Immature natural killer cell (primary cell): ENCODE results near the gene NUSAP1. TPM values are rescaled to one million over a fixed set of nuclear protein-coding genes. Genes with fewer than 3 reads are reported as not detected.
"Not testable (repeated sequence)": the region's sequence is repeated elsewhere in the genome, so short reads cannot be mapped to it uniquely, and the experiment has no call there.

Source experiments
- DNase-seq, 3 donors: peaks; one replicate each; pipeline ENCODE4 v3.0.0; 2022; ENCODE audit warnings: mixed read lengths in 1 of 3
- H3K27ac Mint-ChIP-seq, 6 donors: one replicate each; pipeline ENCODE4 v1.8.0; 2020; ENCODE audit warnings: mixed read lengths in 6 of 6, mild to moderate bottlenecking in 5 of 6, inconsistent platforms in 4 of 6, moderate library complexity in 3 of 6
- H3K27me3 Mint-ChIP-seq, 3 donors: one replicate each; pipeline ENCODE4 v1.8.0; 2020 to 2021; ENCODE audit warnings: low read depth in 3 of 3, mild to moderate bottlenecking in 3 of 3, mixed read lengths in 3 of 3, moderate library complexity in 3 of 3, inconsistent platforms in 1 of 3
- H3K36me3 Mint-ChIP-seq, 3 donors: one replicate each; pipeline ENCODE4 v1.8.0; 2020; ENCODE audit warnings: mixed read lengths in 3 of 3, inconsistent platforms in 2 of 3, mild to moderate bottlenecking in 2 of 3
- H3K4me1 Mint-ChIP-seq, 2 donors: one replicate each; pipeline ENCODE4 v1.8.0; 2020; ENCODE audit warnings: inconsistent platforms in 2 of 2, mild to moderate bottlenecking in 2 of 2, mixed read lengths in 2 of 2, moderate library complexity in 1 of 2
- H3K4me3 Mint-ChIP-seq, 5 donors: one replicate each; pipeline ENCODE4 v1.8.0; 2020; ENCODE audit warnings: mild to moderate bottlenecking in 5 of 5, mixed read lengths in 5 of 5, inconsistent platforms in 3 of 5, moderate library complexity in 3 of 5
- H3K9me3 Mint-ChIP-seq, 6 donors: one replicate each; pipeline ENCODE4 v1.8.0; 2020; ENCODE audit warnings: mild to moderate bottlenecking in 6 of 6, mixed read lengths in 6 of 6, inconsistent platforms in 4 of 6, moderate library complexity in 3 of 6
- polyA plus RNA-seq, 3 donors: library from polyadenylated mRNA; unstranded; fragments of 300-500 nt; fragmentation: Illumina TruSeq; gene quantifications; one replicate each; pipeline ENCODE4 v1.2.3, GENCODE V29; 2021

Gene NUSAP1
- polyA plus RNA-seq, 3 donors from 2014 or later = 2.6 to 6.5 (median 4.0) TPM

GRCh38 chr15:41340189-41340695 lies 7.6 kb downstream of the NUSAP1 start:
- H3K9me3 Mint-ChIP-seq = no peaks in the 10 kb centered on the region
- H3K36me3 Mint-ChIP-seq = no peaks in the 10 kb centered on the region
- peak overlapping the region in 1 of 6 donors; percentile 47 for H3K27ac Mint-ChIP-seq
- H3K4me3 Mint-ChIP-seq = no peak overlapping the region
- no peaks in the 10 kb centered on the region for H3K4me1 Mint-ChIP-seq
- H3K27me3 Mint-ChIP-seq = peaks cover 0 to 3% (median 0%) of the 10 kb centered on the region in 3 donors
- DNase-seq = no peak

- no peak for DNase-seq
- Mint-ChIP-seq H3K4me3 (no peak overlapping the region), H3K27ac (peak overlapping the region in 2 of 6 donors; percentile 3 to 5), H3K36me3 (peaks cover 0 to 4% (median 0%) of the 10 kb centered on the region in 3 donors), H3K4me1 (no peaks in the 10 kb centered on the region), H3K9me3 (no peaks in the 10 kb centered on the region), H3K27me3 (peaks cover 0 to 4% (median 0%) of the 10 kb centered on the region in 3 donors)
Measured at GRCh38 chr15:41341519-41341918, 8.8 kb downstream of the NUSAP1 start.

GRCh38 chr15:41347236-41347635 lies 14.6 kb downstream of the NUSAP1 start:
- H3K4me1 Mint-ChIP-seq = no peaks in the 10 kb centered on the region

GRCh38 chr15:41350057-41350717 lies 17.5 kb downstream of the NUSAP1 start:
- H3K27me3 Mint-ChIP-seq = peaks cover 0 to 1% (median 0%) of the 10 kb centered on the region in 3 donors
- no peak for DNase-seq
- peak overlapping the region in 1 of 6 donors; percentile 7 for H3K27ac Mint-ChIP-seq
- H3K36me3 Mint-ChIP-seq = peaks cover 0 to 4% (median 3%) of the 10 kb centered on the region in 3 donors
- H3K4me1 Mint-ChIP-seq = no peaks in the 10 kb centered on the region
- H3K4me3 Mint-ChIP-seq = no peak overlapping the region
- H3K9me3 Mint-ChIP-seq = no peaks in the 10 kb centered on the region

More at GRCh38 chr15:41347236-41347635, 14.6 kb downstream of the NUSAP1 start:
- Mint-ChIP-seq H3K27ac (no peak overlapping the region), H3K4me3 (no peak overlapping the region), H3K36me3 (peaks cover 0 to 4% (median 3%) of the 10 kb centered on the region in 3 donors), H3K27me3 (peaks cover 0 to 1% (median 0%) of the 10 kb centered on the region in 3 donors), H3K9me3 (no peaks in the 10 kb centered on the region)
- no peak for DNase-seq

- H3K36me3 Mint-ChIP-seq = peaks cover 0 to 3% (median 0%) of the 10 kb centered on the region in 3 donors
- H3K27me3 Mint-ChIP-seq = no peaks in the 10 kb centered on the region
- H3K4me3 Mint-ChIP-seq = no peak overlapping the region
- DNase-seq = no peak
- no peaks in the 10 kb centered on the region for H3K4me1 Mint-ChIP-seq
- H3K27ac Mint-ChIP-seq = no peak overlapping the region
- no peaks in the 10 kb centered on the region for H3K9me3 Mint-ChIP-seq
Measured at GRCh38 chr15:41354371-41354770, 21.7 kb downstream of the NUSAP1 start.

GRCh38 chr15:41367418-41367817 lies 34.7 kb downstream of the NUSAP1 start:
- Mint-ChIP-seq H3K27me3 (peaks cover 0 to 4% (median 2%) of the 10 kb centered on the region in 3 donors), H3K36me3 (no peaks in the 10 kb centered on the region), H3K9me3 (no peaks in the 10 kb centered on the region)

GRCh38 chr15:41377978-41378377 lies 45.3 kb downstream of the NUSAP1 start:
- DNase-seq = no peak
- H3K27me3 Mint-ChIP-seq = no peaks in the 10 kb centered on the region
- no peak overlapping the region for H3K4me3 Mint-ChIP-seq
- H3K36me3 Mint-ChIP-seq = peaks cover 0 to 2% (median 0%) of the 10 kb centered on the region in 3 donors
- H3K27ac Mint-ChIP-seq = peak overlapping the region in 1 of 6 donors; percentile 18
- no peaks in the 10 kb centered on the region for H3K4me1 Mint-ChIP-seq
- H3K9me3 Mint-ChIP-seq = no peaks in the 10 kb centered on the region

More at GRCh38 chr15:41367418-41367817, 34.7 kb downstream of the NUSAP1 start:
- no peak for DNase-seq
- H3K4me1 Mint-ChIP-seq = no peaks in the 10 kb centered on the region
- no peak overlapping the region for H3K4me3 Mint-ChIP-seq
- no peak overlapping the region for H3K27ac Mint-ChIP-seq

- H3K36me3 Mint-ChIP-seq = peaks cover 0 to 14% (median 4%) of the 10 kb centered on the region in 3 donors
- H3K9me3 Mint-ChIP-seq, H3K27me3 Mint-ChIP-seq, H3K4me3 Mint-ChIP-seq, H3K4me1 Mint-ChIP-seq, H3K27ac Mint-ChIP-seq, DNase-seq: not testable (repeated sequence)
Measured at GRCh38 chr15:41383974-41384749, 51.5 kb downstream of the NUSAP1 start.

- H3K4me1 Mint-ChIP-seq = peaks cover under 1 to 8% of the 10 kb centered on the region in 2 donors
- H3K4me3 Mint-ChIP-seq = no peak overlapping the region
- no peak overlapping the region for H3K27ac Mint-ChIP-seq
- no peaks in the 10 kb centered on the region for H3K27me3 Mint-ChIP-seq
- DNase-seq = no peak
- H3K36me3 Mint-ChIP-seq = peaks cover 6 to 20% (median 11%) of the 10 kb centered on the region in 3 donors
- H3K9me3 Mint-ChIP-seq = no peaks in the 10 kb centered on the region
Measured at GRCh38 chr15:41387646-41388045, 55.0 kb downstream of the NUSAP1 start.

GRCh38 chr15:41392659-41393058 lies 60.0 kb downstream of the NUSAP1 start:
- Mint-ChIP-seq H3K4me3 (no peak overlapping the region), H3K27ac (peak overlapping the region in 2 of 6 donors; percentile 5 to 53), H3K27me3 (peaks cover 0 to 1% (median 0%) of the 10 kb centered on the region in 3 donors), H3K4me1 (peaks cover 9 to 21% of the 10 kb centered on the region in 2 donors), H3K36me3 (peaks cover 17 to 32% (median 22%) of the 10 kb centered on the region in 3 donors), H3K9me3 (no peaks in the 10 kb centered on the region)
- DNase-seq = no peak

GRCh38 chr15:41394924-41395323 lies 62.2 kb downstream of the NUSAP1 start:
- H3K9me3 Mint-ChIP-seq = no peaks in the 10 kb centered on the region
- no peak for DNase-seq
- peaks cover 17 to 25% (median 22%) of the 10 kb centered on the region in 3 donors for H3K36me3 Mint-ChIP-seq
- H3K4me3 Mint-ChIP-seq = no peak overlapping the region
- peaks cover 9 to 21% of the 10 kb centered on the region in 2 donors for H3K4me1 Mint-ChIP-seq
- peaks cover 0 to 1% (median 0%) of the 10 kb centered on the region in 3 donors for H3K27me3 Mint-ChIP-seq
- H3K27ac Mint-ChIP-seq = no peak overlapping the region

GRCh38 chr15:41396111-41396510 lies 63.4 kb downstream of the NUSAP1 start:
- Mint-ChIP-seq H3K36me3 (peaks cover 17 to 25% (median 22%) of the 10 kb centered on the region in 3 donors), H3K9me3 (no peaks in the 10 kb centered on the region), H3K27ac (peak overlapping the region in 2 of 6 donors; percentile 25 to 27), H3K27me3 (peaks cover 1 to 2% (median 2%) of the 10 kb centered on the region in 3 donors), H3K4me3 (no peak overlapping the region), H3K4me1 (peaks cover 9 to 21% of the 10 kb centered on the region in 2 donors)
- no peak for DNase-seq

- H3K4me1 Mint-ChIP-seq = peaks cover 18 to 29% of the 10 kb centered on the region in 2 donors
- no peak for DNase-seq
- H3K9me3 Mint-ChIP-seq = no peaks in the 10 kb centered on the region
- peaks cover 6 to 16% (median 13%) of the 10 kb centered on the region in 3 donors for H3K27me3 Mint-ChIP-seq
- H3K36me3 Mint-ChIP-seq = no peaks in the 10 kb centered on the region
- H3K4me3 Mint-ChIP-seq = peak overlapping the region; percentile 94 to 97 (median 95)
- peak overlapping the region; percentile 86 to 95 (median 94) for H3K27ac Mint-ChIP-seq
Measured at GRCh38 chr15:41401904-41402267, 69.2 kb downstream of the NUSAP1 start.

GRCh38 chr15:41407341-41407740 lies 74.7 kb downstream of the NUSAP1 start:
- Mint-ChIP-seq H3K27me3 (peaks cover 3 to 11% (median 8%) of the 10 kb centered on the region in 3 donors), H3K9me3 (no peaks in the 10 kb centered on the region), H3K27ac (no peak overlapping the region), H3K4me1 (peaks cover 12 to 18% of the 10 kb centered on the region in 2 donors), H3K36me3 (no peaks in the 10 kb centered on the region), H3K4me3 (no peak overlapping the region)
- no peak for DNase-seq
